ENCODE data around the gene TUT7. TPM values are rescaled to one million over a fixed set of nuclear protein-coding genes. Genes with fewer than 3 reads are reported as not detected.

Gene TUT7
- total RNA-seq, 1 donor from 2014 or later, result 26.4 TPM

- no peak for TF ChIP-seq CTCF (IDR thresholded peaks at IDR 0.05; ENCODE audit: insufficient read depth, low read length, poor library complexity, severe bottlenecking)
- no peak for DNase-seq (ENCODE audit: low read depth)
- no peaks in the 10 kb centered on the region for H3K36me3 ChIP-seq (ENCODE audit: control insufficient read depth, insufficient read depth, low read length)
- no peaks in the 10 kb centered on the region for H3K27me3 ChIP-seq (ENCODE audit: control insufficient read depth, insufficient read depth, low read length)
- no peak overlapping the region for H3K4me3 ChIP-seq (ENCODE audit: low read depth, low read length)
Measured at GRCh38 chr9:86288499-86289198, 65.6 kb downstream of the TUT7 start.

- peak; percentile 45 for TF ChIP-seq CTCF (IDR thresholded peaks at IDR 0.05; ENCODE audit: insufficient read depth, low read length, poor library complexity, severe bottlenecking)
- peak; percentile 12 for DNase-seq (ENCODE audit: low read depth)
- Histone ChIP-seq H3K27me3 (ENCODE audit: control insufficient read depth, insufficient read depth, low read length) (no peaks in the 10 kb centered on the region), H3K4me3 (ENCODE audit: low read depth, low read length) (no peak overlapping the region), H3K36me3 (ENCODE audit: control insufficient read depth, insufficient read depth, low read length) (no peaks in the 10 kb centered on the region)
Measured at GRCh38 chr9:86287013-86287412, 67.2 kb downstream of the TUT7 start.

- Histone ChIP-seq H3K36me3 (ENCODE audit: control insufficient read depth, insufficient read depth, low read length) (no peaks in the 10 kb centered on the region), H3K27me3 (ENCODE audit: control insufficient read depth, insufficient read depth, low read length) (no peaks in the 10 kb centered on the region), H3K4me3 (ENCODE audit: low read depth, low read length) (no peak overlapping the region)
- TF ChIP-seq CTCF (IDR thresholded peaks at IDR 0.05; ENCODE audit: insufficient read depth, low read length, poor library complexity, severe bottlenecking), result no peak
- DNase-seq (ENCODE audit: low read depth), result no peak
Measured at GRCh38 chr9:86286278-86286677, 67.9 kb downstream of the TUT7 start.

- DNase-seq (ENCODE audit: low read depth), result no peak
- Histone ChIP-seq H3K27me3 (ENCODE audit: control insufficient read depth, insufficient read depth, low read length) (no peaks in the 10 kb centered on the region), H3K4me3 (ENCODE audit: low read depth, low read length) (no peak overlapping the region), H3K36me3 (ENCODE audit: control insufficient read depth, insufficient read depth, low read length) (no peaks in the 10 kb centered on the region)
- no peak for TF ChIP-seq CTCF (IDR thresholded peaks at IDR 0.05; ENCODE audit: insufficient read depth, low read length, poor library complexity, severe bottlenecking)
Measured at GRCh38 chr9:86285261-86285660, 68.9 kb downstream of the TUT7 start.

GRCh38 chr9:86282979-86283535 is 71.2 kb downstream of the TUT7 start:
- H3K36me3 ChIP-seq (ENCODE audit: control insufficient read depth, insufficient read depth, low read length), result no peaks in the 10 kb centered on the region
- no peak for TF ChIP-seq CTCF (IDR thresholded peaks at IDR 0.05; ENCODE audit: insufficient read depth, low read length, poor library complexity, severe bottlenecking)

More at GRCh38 chr9:86282979-86283535, 71.2 kb downstream of the TUT7 start:
- Histone ChIP-seq H3K4me3 (ENCODE audit: low read depth, low read length) (peak overlapping the region; percentile 99), H3K27me3 (ENCODE audit: control insufficient read depth, insufficient read depth, low read length) (no peaks in the 10 kb centered on the region)
- DNase-seq (ENCODE audit: low read depth), result peak; percentile 75

Data from kidney epithelial cell (primary cell).